ENCODE measurements around the gene RIGI.

The RIGI gene

DNA sequence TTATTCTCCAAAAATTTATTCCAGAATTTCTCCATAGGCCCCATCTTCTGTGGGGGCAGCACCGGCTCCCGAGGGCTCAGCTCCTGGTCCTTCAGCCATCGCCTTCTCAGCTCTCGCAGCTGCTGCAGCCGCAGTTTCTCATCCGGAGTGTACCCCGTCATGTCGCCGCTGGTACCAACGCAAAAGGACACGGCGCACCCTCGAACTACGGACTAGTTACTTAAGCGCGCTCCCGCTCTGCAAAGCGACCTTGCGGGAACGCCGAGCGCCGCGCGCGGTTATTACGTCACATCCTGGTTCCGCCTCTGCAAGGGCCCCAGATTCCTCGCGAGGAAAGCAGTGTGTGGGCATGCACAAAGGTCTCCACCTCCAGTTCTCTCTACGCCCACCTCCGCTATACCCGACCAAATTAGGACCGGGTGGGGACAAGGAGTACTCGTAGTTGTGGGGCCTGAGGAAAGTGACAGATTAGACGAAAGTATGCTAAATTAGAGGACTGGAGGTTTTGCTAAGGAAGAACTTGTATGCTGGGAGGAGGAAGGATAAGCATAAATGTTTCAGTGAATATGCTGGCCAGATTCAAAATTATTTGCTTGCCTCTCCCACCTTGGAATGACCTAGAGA is 47.0 kb upstream of the RIGI start, which contains the start of gene NDUFB6:
Gene NDUFB6, minus strand, starts transcription at position 260 of the 624 bp plus-strand sequence. Its CDS starts 99 bp downstream, at position 161.
- Histone ChIP-seq H4K20me1 (ENCODE audit: insufficient read depth, low read length, poor library complexity, severe bottlenecking) (peaks cover 15% of the 10 kb centered on the region), H3K4me3 (ENCODE audit: low read length, poor library complexity, severe bottlenecking) (peak within 1 kb of the TSS; percentile 92), H3K9me3 (ENCODE audit: insufficient read depth, low read depth, low read length) (no peaks in the 10 kb centered on the region), H3K9ac (ENCODE audit: low read depth, low read length, poor library complexity, severe bottlenecking) (peak within 1 kb of the TSS; percentile 85), H3K36me3 (ENCODE audit: insufficient read depth, low read length) (no peaks in the 10 kb centered on the region), H3K79me2 (ENCODE audit: insufficient read depth, low read length) (peaks cover 43% of the 10 kb centered on the region), H3K4me2 (ENCODE audit: low read depth, low read length, poor library complexity, severe bottlenecking) (peak within 1 kb of the TSS; percentile 86), H3K9me2 (replicated peaks; ENCODE audit: low read depth, low read length) (no peaks in the 10 kb centered on the region), H2AFZ (ENCODE audit: low read length) (peak within 1 kb of the TSS; percentile 83), H3F3A (ENCODE audit: low read depth) (peaks cover 5% of the 10 kb centered on the region; the same call in 1 of the 2 replicates), H3K27me3 (ENCODE audit: insufficient read depth, low read length, poor library complexity, severe bottlenecking) (no peaks in the 10 kb centered on the region), H3K4me1 (ENCODE audit: insufficient read depth, low read length, poor library complexity, severe bottlenecking) (peaks cover 30% of the 10 kb centered on the region)
- no peak for TF ChIP-seq EZH2phosphoT487 (IDR thresholded peaks at IDR 0.05; ENCODE audit: borderline replicate concordance)
- no peak for TF ChIP-seq CTCF (conservative IDR thresholded peaks at IDR 0.05; ENCODE audit: low read length)

GRCh38 chr9:32571969-32572899 is 46.2 kb upstream of the RIGI start:
- Histone ChIP-seq H4K20me1 (ENCODE audit: insufficient read depth, low read length, poor library complexity, severe bottlenecking) (peaks cover 15% of the 10 kb centered on the region), H3K9ac (ENCODE audit: low read depth, low read length, poor library complexity, severe bottlenecking) (peak overlapping the region; percentile 85), H3K9me2 (replicated peaks; ENCODE audit: low read depth, low read length) (no peaks in the 10 kb centered on the region), H3K79me2 (ENCODE audit: insufficient read depth, low read length) (peaks cover 46% of the 10 kb centered on the region), H3K9me3 (ENCODE audit: insufficient read depth, low read depth, low read length) (no peaks in the 10 kb centered on the region), H3K4me2 (ENCODE audit: low read depth, low read length, poor library complexity, severe bottlenecking) (peak overlapping the region; percentile 86), H3K36me3 (ENCODE audit: insufficient read depth, low read length) (no peaks in the 10 kb centered on the region), H3F3A (ENCODE audit: low read depth) (peaks cover 5% of the 10 kb centered on the region; the same call in 1 of the 2 replicates), H3K4me1 (ENCODE audit: insufficient read depth, low read length, poor library complexity, severe bottlenecking) (peaks cover 30% of the 10 kb centered on the region), H3K4me3 (ENCODE audit: low read length, poor library complexity, severe bottlenecking) (peak overlapping the region; percentile 92), H2AFZ (ENCODE audit: low read length) (peak overlapping the region; percentile 83), H3K27me3 (ENCODE audit: insufficient read depth, low read length, poor library complexity, severe bottlenecking) (no peaks in the 10 kb centered on the region)
- TF ChIP-seq EZH2phosphoT487 (IDR thresholded peaks at IDR 0.05; ENCODE audit: borderline replicate concordance) (no peak), CTCF (conservative IDR thresholded peaks at IDR 0.05; ENCODE audit: low read length) (peak; percentile 87)

DNA sequence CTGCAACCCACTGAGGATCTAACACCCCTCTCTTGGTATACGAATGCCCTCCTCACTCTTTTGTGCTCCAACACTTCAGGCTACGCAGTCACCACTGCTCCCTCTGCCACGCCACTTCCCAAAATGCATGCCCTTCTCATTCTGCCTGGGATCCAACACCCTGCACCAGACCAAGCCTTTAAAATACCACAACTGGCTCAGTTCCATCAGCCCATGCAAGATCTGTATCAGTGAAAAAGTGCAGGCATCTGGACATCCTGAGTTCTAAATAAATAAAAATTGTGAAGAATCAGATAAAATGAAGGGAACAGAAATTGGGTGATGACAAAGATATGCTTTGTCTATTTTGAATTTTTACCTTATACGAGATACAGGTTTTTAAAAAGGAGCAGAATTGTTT is 44.3 kb upstream of the RIGI start:
- H3K4me3 ChIP-seq (ENCODE audit: low read length, poor library complexity, severe bottlenecking): peak overlapping the region; percentile 92
- H3K36me3 ChIP-seq (ENCODE audit: insufficient read depth, low read length): peaks cover 16% of the 10 kb centered on the region; the same call in 1 of the 2 replicates
- H3K27me3 ChIP-seq (ENCODE audit: insufficient read depth, low read length, poor library complexity, severe bottlenecking): no peaks in the 10 kb centered on the region
- no peak overlapping the region for H2AFZ ChIP-seq (ENCODE audit: low read length)
- peaks cover 15% of the 10 kb centered on the region for H4K20me1 ChIP-seq (ENCODE audit: insufficient read depth, low read length, poor library complexity, severe bottlenecking)
- peak overlapping the region; percentile 86 for H3K4me2 ChIP-seq (ENCODE audit: low read depth, low read length, poor library complexity, severe bottlenecking)
- TF ChIP-seq EZH2phosphoT487 (IDR thresholded peaks at IDR 0.05; ENCODE audit: borderline replicate concordance) (no peak), CTCF (conservative IDR thresholded peaks at IDR 0.05; ENCODE audit: low read length) (no peak)
- H3K4me1 ChIP-seq (ENCODE audit: insufficient read depth, low read length, poor library complexity, severe bottlenecking): peaks cover 30% of the 10 kb centered on the region
- peak overlapping the region; percentile 85 for H3K9ac ChIP-seq (ENCODE audit: low read depth, low read length, poor library complexity, severe bottlenecking)
- H3K9me3 ChIP-seq (ENCODE audit: insufficient read depth, low read depth, low read length): no peaks in the 10 kb centered on the region
- no peaks in the 10 kb centered on the region for H3K9me2 ChIP-seq (replicated peaks; ENCODE audit: low read depth, low read length)
- H3K79me2 ChIP-seq (ENCODE audit: insufficient read depth, low read length): peaks cover 53% of the 10 kb centered on the region
- peaks cover 5% of the 10 kb centered on the region; the same call in 1 of the 2 replicates for H3F3A ChIP-seq (ENCODE audit: low read depth)

All from Loucy (cell line).